ENCODE data around the gene MYB.

- TF ChIP-seq CTCF (IDR thresholded peaks at IDR 0.05) (no peak), POLR2A (IDR thresholded peaks at IDR 0.05) (no peak)
Observed at GRCh38 chr6:135195522-135195921, 14.4 kb downstream of the MYB start.
